Left ventricle myocardium inferior (tissue), 1 donor: ENCODE measurements around the gene DAB1. TPM values are rescaled to one million over a fixed set of nuclear protein-coding genes. Genes with fewer than 3 reads are reported as not detected.

Experiments used
- DNase-seq: peaks from one replicate; pipeline ENCODE4 v3.0.0-alpha.2; 2020
- H3K27ac ChIP-seq: fragments of 200-600 bp; replicated peaks from 2 replicates; pipeline ENCODE4 v1.8.0; 2021
- H3K27me3 ChIP-seq: fragments of 200-600 bp; 2 replicates; pipeline ENCODE4 v1.8.0; 2021; ENCODE audit warnings: low read depth
- H3K36me3 ChIP-seq: fragments of 200-600 bp; 2 replicates; pipeline ENCODE4 v1.8.0; 2021
- H3K4me1 ChIP-seq: fragments of 200-600 bp; 2 replicates; pipeline ENCODE4 v1.8.0; 2021
- H3K4me3 ChIP-seq: fragments of 200-600 bp; 2 replicates; pipeline ENCODE4 v1.8.0; 2021; ENCODE audit warnings: mild to moderate bottlenecking, moderate library complexity
- H3K9me3 ChIP-seq: fragments of 200-600 bp; replicated peaks from 2 replicates; pipeline ENCODE4 v1.8.0; 2021
- intact Hi-C: fragments of 100-400 bp; cut with micrococcal nuclease; formaldehyde crosslinking; loops from one replicate; pipeline ENCODE4 v1.11.0; 2022
- total RNA-seq: library from RNA; stranded (reverse); fragmentation: NEBNext Ultra II Directional; extraction: Animal tissue kit (Norgen Biotek cat#: 25700); gene quantifications from one replicate; pipeline ENCODE4 v1.2.1, GENCODE V29; 2021
- TF ChIP-seq, protein P1 (sequence below): fragments of 200-600 bp; IDR thresholded peaks from 2 replicates; pipeline ENCODE4 v1.8.0; 2021; ENCODE audit warnings: antibody characterized with exemption, mild to moderate bottlenecking, borderline replicate concordance
- donor health status: DM: no; HTN: yes; CAD: no; lungs with severe emphysema.

Gene DAB1
- total RNA-seq, 1 donor from 2014 or later: 0.77 TPM

- DNase-seq: no peak
- Histone ChIP-seq H3K9me3 (no peaks in the 10 kb centered on the region), H3K36me3 (no peaks in the 10 kb centered on the region), H3K4me1 (no peaks in the 10 kb centered on the region), H3K27ac (no peak overlapping the region), H3K4me3 (no peak overlapping the region), H3K27me3 (no peaks in the 10 kb centered on the region)
- TF ChIP-seq, protein P1, sequence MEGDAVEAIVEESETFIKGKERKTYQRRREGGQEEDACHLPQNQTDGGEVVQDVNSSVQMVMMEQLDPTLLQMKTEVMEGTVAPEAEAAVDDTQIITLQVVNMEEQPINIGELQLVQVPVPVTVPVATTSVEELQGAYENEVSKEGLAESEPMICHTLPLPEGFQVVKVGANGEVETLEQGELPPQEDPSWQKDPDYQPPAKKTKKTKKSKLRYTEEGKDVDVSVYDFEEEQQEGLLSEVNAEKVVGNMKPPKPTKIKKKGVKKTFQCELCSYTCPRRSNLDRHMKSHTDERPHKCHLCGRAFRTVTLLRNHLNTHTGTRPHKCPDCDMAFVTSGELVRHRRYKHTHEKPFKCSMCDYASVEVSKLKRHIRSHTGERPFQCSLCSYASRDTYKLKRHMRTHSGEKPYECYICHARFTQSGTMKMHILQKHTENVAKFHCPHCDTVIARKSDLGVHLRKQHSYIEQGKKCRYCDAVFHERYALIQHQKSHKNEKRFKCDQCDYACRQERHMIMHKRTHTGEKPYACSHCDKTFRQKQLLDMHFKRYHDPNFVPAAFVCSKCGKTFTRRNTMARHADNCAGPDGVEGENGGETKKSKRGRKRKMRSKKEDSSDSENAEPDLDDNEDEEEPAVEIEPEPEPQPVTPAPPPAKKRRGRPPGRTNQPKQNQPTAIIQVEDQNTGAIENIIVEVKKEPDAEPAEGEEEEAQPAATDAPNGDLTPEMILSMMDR: no peak
- intact Hi-C loops: no loop called here
These were observed 383.0 kb downstream of the DAB1 start for GRCh38 chr1:57040811-57041210.

DNA sequence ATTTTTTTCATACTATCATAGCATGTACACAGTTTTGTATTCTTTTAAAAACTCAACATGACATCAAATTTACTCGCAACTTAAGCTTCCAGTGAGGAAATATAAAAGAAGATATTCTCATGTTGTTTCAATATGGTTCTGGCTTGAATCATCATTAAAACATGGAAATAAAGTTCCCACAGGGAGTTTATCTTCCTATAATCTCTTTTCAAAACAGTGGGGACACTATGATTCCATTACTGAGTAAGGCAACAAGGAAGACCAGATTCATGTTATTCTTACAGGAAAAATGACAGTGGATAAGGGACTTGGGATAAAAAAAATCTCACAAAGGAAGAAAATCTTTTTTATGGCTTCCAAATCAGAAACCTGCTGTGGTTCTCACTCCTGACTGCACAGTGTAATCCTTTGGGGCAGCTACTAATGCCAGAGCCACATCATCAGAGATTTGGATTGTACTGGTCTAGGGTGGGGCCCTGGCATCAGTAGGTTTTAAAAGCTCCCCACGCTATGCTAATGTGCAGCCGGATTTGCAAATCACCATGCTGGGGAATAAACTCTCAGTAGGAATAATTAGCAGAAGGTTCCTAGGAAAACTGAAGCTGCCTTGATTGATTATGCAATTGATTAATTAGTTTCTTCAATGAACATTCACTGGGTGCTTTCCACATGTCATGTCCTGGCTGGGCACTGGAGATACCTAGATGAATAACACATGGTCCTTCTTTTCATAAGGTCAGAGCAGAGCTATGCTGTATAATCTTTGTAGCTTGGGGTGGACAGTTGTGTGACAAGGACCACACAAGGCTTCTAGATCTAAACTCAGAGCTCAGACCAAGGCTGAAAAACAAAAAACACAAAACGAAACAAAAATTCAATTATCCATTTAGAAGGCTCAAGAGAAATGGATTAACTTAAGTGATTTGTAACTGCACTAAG lies 386.9 kb downstream of the DAB1 start:
- no peaks in the 10 kb centered on the region for H3K4me1 ChIP-seq
- TF ChIP-seq, protein P1: no peak
- H3K4me3 ChIP-seq: no peak overlapping the region
- H3K27ac ChIP-seq: no peak overlapping the region
- intact Hi-C loops: no loop called here
- H3K27me3 ChIP-seq: no peaks in the 10 kb centered on the region
- H3K9me3 ChIP-seq: no peaks in the 10 kb centered on the region
- no peaks in the 10 kb centered on the region for H3K36me3 ChIP-seq
- DNase-seq: no peak

GRCh38 chr1:57034713-57035112 lies 389.1 kb downstream of the DAB1 start:
- no peaks in the 10 kb centered on the region for H3K9me3 ChIP-seq
- no peak for DNase-seq
- TF ChIP-seq, protein P1: no peak
- H3K27ac ChIP-seq: no peak overlapping the region
- no peak overlapping the region for H3K4me3 ChIP-seq
- H3K27me3 ChIP-seq: no peaks in the 10 kb centered on the region
- intact Hi-C loops: no loop called here
- H3K4me1 ChIP-seq: no peaks in the 10 kb centered on the region
- no peaks in the 10 kb centered on the region for H3K36me3 ChIP-seq

GRCh38 chr1:57033222-57034001 lies 390.4 kb downstream of the DAB1 start:
- no peak for DNase-seq
- Histone ChIP-seq H3K4me1 (no peaks in the 10 kb centered on the region), H3K4me3 (no peak overlapping the region), H3K27me3 (no peaks in the 10 kb centered on the region), H3K27ac (no peak overlapping the region), H3K9me3 (no peaks in the 10 kb centered on the region), H3K36me3 (no peaks in the 10 kb centered on the region)
- TF ChIP-seq, protein P1: no peak
- intact Hi-C loops: no loop called here

DNA sequence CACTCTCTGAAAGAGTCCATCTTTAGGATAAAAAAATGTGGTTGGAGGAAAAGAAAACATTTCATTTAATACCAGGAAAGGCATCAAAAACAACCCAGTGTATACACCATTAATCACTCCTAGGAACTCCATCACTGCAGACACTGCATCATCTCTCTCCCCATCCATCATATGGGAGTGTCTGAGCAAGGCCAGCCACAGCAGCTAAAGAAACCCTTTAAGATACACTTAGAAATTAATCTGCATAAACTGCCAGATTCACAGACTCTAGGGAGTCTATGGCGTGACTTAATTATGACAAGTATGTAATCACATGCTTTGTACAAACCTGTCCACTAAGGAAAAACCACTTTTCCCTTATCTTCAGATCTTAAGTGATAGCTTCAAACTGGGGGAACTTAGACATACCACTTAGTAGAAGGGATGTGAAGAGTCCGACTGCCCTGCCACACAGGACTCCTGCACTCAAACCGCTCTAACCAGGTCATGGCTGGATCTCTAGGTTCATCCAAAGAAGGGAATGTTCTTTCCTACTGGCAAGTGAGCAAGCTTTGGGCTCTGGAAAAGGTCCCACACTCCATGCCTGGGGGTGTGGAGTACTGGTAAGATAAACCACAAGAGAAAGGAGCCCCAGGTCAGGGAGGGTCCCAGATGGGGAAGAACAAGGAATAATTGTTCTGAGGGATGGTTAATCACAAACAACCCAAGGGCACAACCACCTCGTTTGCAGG lies 397.1 kb downstream of the DAB1 start:
- Histone ChIP-seq H3K27me3 (no peaks in the 10 kb centered on the region), H3K4me3 (no peak overlapping the region), H3K27ac (no peak overlapping the region), H3K36me3 (no peaks in the 10 kb centered on the region), H3K4me1 (no peaks in the 10 kb centered on the region), H3K9me3 (no peaks in the 10 kb centered on the region)
- DNase-seq: no peak
- TF ChIP-seq, protein P1: no peak
- intact Hi-C loops: no loop called here
